Trophoblast cell (in vitro differentiated cells and primary cell): ENCODE measurements around the gene HPRT1.

Experiments
- DNase-seq, 2 donors: peaks; one replicate each; pipeline ENCODE4 v3.0.0-alpha.2; 2016
- H2AFZ ChIP-seq: 2 replicates; pipeline ENCODE4 v1.6.1; 2013; ENCODE audit warnings: low read length, moderate library complexity, mild to moderate bottlenecking; ENCODE audit not compliant: insufficient read depth, poor library complexity
- H2AK5ac ChIP-seq: 2 replicates; pipeline ENCODE4 v1.6.1; 2013; ENCODE audit warnings: mild to moderate bottlenecking, low read length
- H2BK120ac ChIP-seq: 2 replicates; pipeline ENCODE4 v1.6.1; 2013; ENCODE audit warnings: low read length, mild to moderate bottlenecking, moderate library complexity; ENCODE audit not compliant: insufficient read depth, poor library complexity
- H2BK12ac ChIP-seq: 2 replicates; pipeline ENCODE4 v1.6.1; 2013; ENCODE audit warnings: mild to moderate bottlenecking, low read length, moderate library complexity
- H2BK5ac ChIP-seq: 2 replicates; pipeline ENCODE4 v1.6.1; 2013; ENCODE audit warnings: low read length, low read depth, moderate library complexity, mild to moderate bottlenecking; ENCODE audit not compliant: poor library complexity
- H3K14ac ChIP-seq: 2 replicates; pipeline ENCODE4 v1.6.1; 2013; ENCODE audit warnings: mild to moderate bottlenecking, low read length
- H3K18ac ChIP-seq: 2 replicates; pipeline ENCODE4 v1.6.1; 2013; ENCODE audit warnings: mild to moderate bottlenecking, low read length
- H3K23ac ChIP-seq: 2 replicates; pipeline ENCODE4 v1.6.1; 2013; ENCODE audit warnings: low read length
- H3K27ac ChIP-seq: 2 replicates; pipeline ENCODE4 v1.5.1; 2013; ENCODE audit warnings: low read depth, mild to moderate bottlenecking, inconsistent platforms, low read length, moderate library complexity
- H3K27me3 ChIP-seq: 2 replicates; pipeline ENCODE4 v1.6.1; 2013; ENCODE audit warnings: inconsistent platforms, mild to moderate bottlenecking, low read length, moderate library complexity; ENCODE audit not compliant: insufficient read depth
- H3K36me3 ChIP-seq, 2 experiments: 1 replicate in 1 of 2; 2 replicates in 1 of 2; pipeline ENCODE4 v1.6.1; 2013; ENCODE audit warnings: low read length in 2 of 2, mild to moderate bottlenecking in 2 of 2, moderate library complexity in 1 of 2; ENCODE audit not compliant: insufficient read depth in 2 of 2, control insufficient read depth in 1 of 2
- H3K4ac ChIP-seq: 2 replicates; pipeline ENCODE4 v1.6.1; 2013; ENCODE audit warnings: low read depth, mild to moderate bottlenecking, low read length, moderate library complexity
- H3K4me1 ChIP-seq, 2 experiments: 1 replicate in 1 of 2; 2 replicates in 1 of 2; pipeline ENCODE4 v1.6.1; 2013; ENCODE audit warnings: low read length in 2 of 2, mild to moderate bottlenecking in 2 of 2, moderate library complexity in 1 of 2; ENCODE audit not compliant: insufficient read depth in 2 of 2, control insufficient read depth in 1 of 2
- H3K4me2 ChIP-seq: 2 replicates; pipeline ENCODE4 v1.6.1; 2013; ENCODE audit warnings: inconsistent platforms, mild to moderate bottlenecking, low read length, moderate library complexity
- H3K4me3 ChIP-seq: 2 replicates; pipeline ENCODE4 v1.5.1; 2013; ENCODE audit warnings: mild to moderate bottlenecking, low read depth, low read length, inconsistent platforms
- H3K79me1 ChIP-seq: one replicate; pipeline ENCODE4 v1.6.1; 2013; ENCODE audit warnings: low read length
- H3K79me2 ChIP-seq: 2 replicates; pipeline ENCODE4 v1.6.1; 2013; ENCODE audit warnings: low read length, mild to moderate bottlenecking; ENCODE audit not compliant: control insufficient read depth, insufficient read depth, poor library complexity
- H3K9ac ChIP-seq: 2 replicates; pipeline ENCODE4 v1.6.1; 2013; ENCODE audit warnings: mild to moderate bottlenecking, low read length
- H3K9me3 ChIP-seq: 2 replicates; pipeline ENCODE4 v1.6.1; 2013; ENCODE audit warnings: low read depth, mild to moderate bottlenecking, control low read depth, inconsistent platforms, low read length; ENCODE audit not compliant: insufficient read depth
- H4K12ac ChIP-seq: 2 replicates; pipeline ENCODE4 v1.6.1; 2013; ENCODE audit warnings: low read depth, mild to moderate bottlenecking, low read length, moderate library complexity
- H4K8ac ChIP-seq: 2 replicates; pipeline ENCODE4 v1.6.1; 2013; ENCODE audit warnings: low read depth, mild to moderate bottlenecking, low read length, moderate library complexity
- H4K91ac ChIP-seq: one replicate; pipeline ENCODE4 v1.6.1; 2013; ENCODE audit warnings: low read depth, mild to moderate bottlenecking, low read length, moderate library complexity
- WGBS: extraction: QIAGEN DNeasy Blood & Tissue Kit; methylation state at CpG from one replicate; pipeline ENCODE4 v1.1.7; 2013; ENCODE audit warnings: missing lambda C conversion rate; ENCODE audit not compliant: insufficient read length, insufficient coverage; ENCODE audit errors: extremely low coverage; 5-methylcytosine and 5-hydroxymethylcytosine counted together

Gene HPRT1

DNA sequence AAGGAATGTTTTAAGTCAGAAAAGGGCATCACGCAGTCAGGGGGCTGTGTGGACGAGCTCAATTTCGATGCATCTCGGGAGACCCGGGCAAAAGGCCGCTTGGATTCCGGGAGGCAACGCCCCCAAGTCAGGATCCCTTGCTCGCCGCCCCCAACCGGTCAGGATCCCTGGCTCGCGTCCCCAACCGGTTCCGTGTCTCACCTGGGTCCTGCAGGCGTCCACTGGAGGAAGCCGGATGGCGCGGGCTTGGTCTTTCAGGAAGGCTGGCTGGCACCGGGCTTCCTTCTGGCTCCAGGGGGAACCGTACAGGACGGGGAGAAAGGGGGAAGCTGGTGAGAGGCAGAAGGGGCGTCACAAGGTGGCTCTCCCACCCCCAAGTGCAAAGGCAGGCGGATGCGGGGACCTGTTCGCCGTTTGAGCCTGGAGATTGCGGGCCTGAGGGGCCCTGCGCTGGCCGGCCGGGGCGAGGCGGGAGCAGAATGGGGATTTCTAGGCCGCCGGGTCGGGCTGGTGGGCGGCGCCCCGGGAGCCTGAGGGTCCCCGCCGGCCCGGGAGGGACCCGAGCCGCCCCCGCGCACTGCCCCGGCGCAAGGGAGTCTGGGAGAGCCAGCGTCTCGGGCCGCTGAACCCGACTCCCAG lies 84.7 kb downstream of the HPRT1 start:
- H3K4ac ChIP-seq: no peak overlapping the region
- peak overlapping the region; percentile 77 for H4K8ac ChIP-seq
- no peak overlapping the region for H2AK5ac ChIP-seq
- peak overlapping the region; percentile 56 for H3K4me3 ChIP-seq
- peak overlapping the region; percentile 75 for H3K4me2 ChIP-seq
- H3K27me3 ChIP-seq: no peaks in the 10 kb centered on the region
- peaks cover 10% of the 10 kb centered on the region for H3K79me1 ChIP-seq
- H3K36me3 ChIP-seq: peaks cover 0 to 2% of the 10 kb centered on the region in 2 experiments
- H3K9ac ChIP-seq: peak overlapping the region; percentile 79
- H3K14ac ChIP-seq: peak overlapping the region; percentile 14
- no CpG with 5 or more reads among the region's 52 CpGs for WGBS
- no peak overlapping the region for H2BK12ac ChIP-seq
- no peak overlapping the region for H2BK5ac ChIP-seq
- H2BK120ac ChIP-seq: peak overlapping the region; percentile 46
- H3K4me1 ChIP-seq: peaks cover 0 to 6% of the 10 kb centered on the region in 2 experiments
- H2AFZ ChIP-seq: peak overlapping the region; percentile 71
- no peak for DNase-seq
- H3K23ac ChIP-seq: no peak overlapping the region
- H3K27ac ChIP-seq: no peak overlapping the region
- H4K91ac ChIP-seq: peak overlapping the region; percentile 47
- H4K12ac ChIP-seq: peak overlapping the region; percentile 6
- no peaks in the 10 kb centered on the region for H3K9me3 ChIP-seq
- peaks cover 3% of the 10 kb centered on the region for H3K79me2 ChIP-seq
- no peak overlapping the region for H3K18ac ChIP-seq

GRCh38 chrX:134545510-134545909 lies 85.5 kb downstream of the HPRT1 start:
- Histone ChIP-seq H2AK5ac (no peak overlapping the region), H3K18ac (no peak overlapping the region), H3K27me3 (no peaks in the 10 kb centered on the region), H3K23ac (no peak overlapping the region), H3K79me2 (peaks cover 3% of the 10 kb centered on the region), H3K4me3 (no peak overlapping the region), H3K9ac (no peak overlapping the region), H2BK12ac (no peak overlapping the region), H3K4ac (no peak overlapping the region), H2AFZ (no peak overlapping the region), H3K4me2 (no peak overlapping the region), H3K14ac (no peak overlapping the region), H3K4me1 (peaks cover 0 to 6% of the 10 kb centered on the region in 2 experiments), H3K9me3 (no peaks in the 10 kb centered on the region), H4K12ac (no peak overlapping the region), H3K36me3 (peaks cover 0 to 2% of the 10 kb centered on the region in 2 experiments), H2BK120ac (no peak overlapping the region), H3K79me1 (peaks cover 14% of the 10 kb centered on the region), H3K27ac (no peak overlapping the region), H2BK5ac (no peak overlapping the region), H4K91ac (no peak overlapping the region), H4K8ac (no peak overlapping the region)
- WGBS: no CpG with 5 or more reads among the region's 20 CpGs
- DNase-seq: no peak

DNA sequence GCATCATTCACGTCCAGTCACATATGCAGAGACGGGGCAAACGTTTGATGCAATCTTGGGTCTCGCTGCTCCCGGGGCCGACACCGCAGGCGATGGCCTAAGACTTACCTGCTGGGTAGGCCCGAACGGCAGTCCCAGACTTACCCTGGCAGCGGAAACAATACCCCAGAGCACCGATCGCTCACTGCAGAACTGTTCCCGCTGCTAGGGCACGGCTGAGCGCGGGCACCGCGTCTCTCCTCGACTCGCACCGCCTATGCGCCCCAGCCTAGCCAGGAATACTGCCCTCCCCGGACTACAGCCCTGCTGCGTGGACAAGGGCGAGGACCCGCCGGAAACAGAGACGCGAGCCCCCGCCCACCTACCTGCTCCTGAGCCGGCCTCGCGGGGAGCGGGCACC lies 86.2 kb downstream of the HPRT1 start:
- Histone ChIP-seq H4K91ac (no peak overlapping the region), H4K12ac (no peak overlapping the region), H3K79me1 (peaks cover 17% of the 10 kb centered on the region), H2AK5ac (no peak overlapping the region), H3K27ac (no peak overlapping the region), H3K9ac (no peak overlapping the region), H2AFZ (no peak overlapping the region), H3K36me3 (peaks cover 0 to 2% of the 10 kb centered on the region in 2 experiments), H3K4me3 (peak overlapping the region; percentile 35), H3K27me3 (no peaks in the 10 kb centered on the region), H3K9me3 (no peaks in the 10 kb centered on the region), H3K18ac (no peak overlapping the region), H3K14ac (no peak overlapping the region), H3K4me1 (peaks cover 0 to 6% of the 10 kb centered on the region in 2 experiments), H3K4me2 (peak overlapping the region; percentile 30), H3K23ac (no peak overlapping the region), H3K79me2 (peaks cover 3% of the 10 kb centered on the region), H2BK12ac (no peak overlapping the region), H4K8ac (no peak overlapping the region), H3K4ac (no peak overlapping the region), H2BK5ac (no peak overlapping the region), H2BK120ac (no peak overlapping the region)
- DNase-seq: no peak
- no CpG with 5 or more reads among the region's 35 CpGs for WGBS

GRCh38 chrX:134547047-134547679 lies 87.2 kb downstream of the HPRT1 start:
- peaks cover 17% of the 10 kb centered on the region for H3K79me1 ChIP-seq
- H2BK120ac ChIP-seq: no peak overlapping the region
- no peaks in the 10 kb centered on the region for H3K27me3 ChIP-seq
- H3K9me3 ChIP-seq: no peaks in the 10 kb centered on the region
- no peak overlapping the region for H4K12ac ChIP-seq
- H2AK5ac ChIP-seq: no peak overlapping the region
- H3K4me3 ChIP-seq: no peak overlapping the region
- peaks cover 0 to 2% of the 10 kb centered on the region in 2 experiments for H3K36me3 ChIP-seq
- H2BK5ac ChIP-seq: no peak overlapping the region
- H2BK12ac ChIP-seq: no peak overlapping the region
- H3K4me1 ChIP-seq: peaks cover 0 to 8% of the 10 kb centered on the region in 2 experiments
- peaks cover 3% of the 10 kb centered on the region for H3K79me2 ChIP-seq
- no peak overlapping the region for H3K4ac ChIP-seq
- no peak overlapping the region for H3K9ac ChIP-seq
- no CpG with 5 or more reads among the region's 7 CpGs for WGBS
- no peak overlapping the region for H3K23ac ChIP-seq
- H3K4me2 ChIP-seq: no peak overlapping the region
- no peak overlapping the region for H2AFZ ChIP-seq
- H4K91ac ChIP-seq: no peak overlapping the region
- no peak overlapping the region for H3K27ac ChIP-seq
- H3K18ac ChIP-seq: no peak overlapping the region
- no peak overlapping the region for H3K14ac ChIP-seq
- no peak overlapping the region for H4K8ac ChIP-seq
- no peak for DNase-seq
